Thoracic aorta (tissue), 2 donors: ENCODE results near the gene POLR2H. TPM values are rescaled to one million over a fixed set of nuclear protein-coding genes. Genes with fewer than 3 reads are reported as not detected.

Source experiments
- ATAC-seq: fragments of 150-250 bp; one replicate; pipeline ENCODE4 v1.8.0; 2017; ENCODE audit warnings: low read depth; ENCODE audit not compliant: insufficient number of reproducible peaks, low FRiP score
- DNase-seq: peaks from one replicate; pipeline ENCODE4 v3.0.0-alpha.2; 2020; ENCODE audit warnings: low spot score
- H3K27ac ChIP-seq, 2 donors: fragments of 200-600 bp; sonication (generic); 1 replicate in 1 of 2; 2 replicates in 1 of 2; pipeline ENCODE4 v1.5.1; 2016; ENCODE audit warnings: mild to moderate bottlenecking in 2 of 2, moderate library complexity in 2 of 2
- H3K27me3 ChIP-seq: fragments of 200-600 bp; sonication (generic); replicated peaks from 2 replicates; pipeline ENCODE4 v1.6.0; 2016; ENCODE audit warnings: mild to moderate bottlenecking; ENCODE audit not compliant: insufficient read depth
- H3K36me3 ChIP-seq: fragments of 200-600 bp; sonication (generic); one replicate; pipeline ENCODE4 v1.5.1; 2016
- H3K4me1 ChIP-seq, 2 donors: fragments of 200-600 bp; sonication (generic); 1 replicate in 1 of 2; 2 replicates in 1 of 2; pipeline versions ENCODE4 v1.5.1 to v1.6.0; 2016; ENCODE audit warnings: low read depth in 2 of 2, mild to moderate bottlenecking in 1 of 2; ENCODE audit not compliant: control insufficient read depth in 1 of 2
- H3K4me3 ChIP-seq: fragments of 200-600 bp; sonication (generic); 2 replicates; pipeline ENCODE4 v1.5.1; 2016; ENCODE audit warnings: mild to moderate bottlenecking
- H3K9me3 ChIP-seq: fragments of 200-600 bp; sonication (generic); 2 replicates; pipeline ENCODE4 v1.5.1; 2016
- CTCF ChIP-seq: fragments of 200-600 bp; sonication (generic); IDR thresholded peaks from one replicate; pipeline ENCODE4 v1.5.1; 2019; ENCODE audit warnings: antibody characterized with exemption
- total RNA-seq, 2 donors: library from RNA; depleted of rRNA; stranded (reverse); fragments of >200 nt; gene quantifications; one replicate each; pipeline versions ENCODE4 v1.1.0 to v1.2.3, GENCODE V29; 2016

Gene POLR2H
- total RNA-seq, 2 donors from 2014 or later = 49.5 to 53.7 TPM

- H3K4me3 ChIP-seq = no peak overlapping the region
- ATAC-seq = no peak
- no peaks in the 10 kb centered on the region for H3K27me3 ChIP-seq
- no peak for DNase-seq
- no peaks in the 10 kb centered on the region for H3K36me3 ChIP-seq
- H3K27ac ChIP-seq = no peak overlapping the region
- no peaks in the 10 kb centered on the region for H3K9me3 ChIP-seq
- no peak for TF ChIP-seq CTCF
- peaks cover 4 to 13% of the 10 kb centered on the region in 2 donors for H3K4me1 ChIP-seq
These were observed 23.4 kb downstream of the POLR2H start for GRCh38 chr3:184384856-184385422.

GRCh38 chr3:184386047-184386806, 24.7 kb downstream of the POLR2H start:
- ATAC-seq (no peak), DNase-seq (no peak)
- Histone ChIP-seq H3K36me3 (no peaks in the 10 kb centered on the region), H3K9me3 (no peaks in the 10 kb centered on the region), H3K4me1 (peaks cover 0 to 5% of the 10 kb centered on the region in 2 donors), H3K4me3 (no peak overlapping the region), H3K27ac (no peak overlapping the region), H3K27me3 (no peaks in the 10 kb centered on the region)
- no peak for TF ChIP-seq CTCF

- Histone ChIP-seq H3K27me3 (no peaks in the 10 kb centered on the region), H3K9me3 (no peaks in the 10 kb centered on the region), H3K4me1 (no peaks in the 10 kb centered on the region), H3K27ac (no peak overlapping the region), H3K36me3 (no peaks in the 10 kb centered on the region), H3K4me3 (no peak overlapping the region)
- TF ChIP-seq CTCF = no peak
- no peak for DNase-seq
- ATAC-seq = no peak
These were observed 25.7 kb downstream of the POLR2H start for GRCh38 chr3:184387174-184387714.

- Histone ChIP-seq H3K27ac (no peak overlapping the region), H3K4me1 (no peaks in the 10 kb centered on the region), H3K27me3 (no peaks in the 10 kb centered on the region), H3K36me3 (no peaks in the 10 kb centered on the region), H3K9me3 (no peaks in the 10 kb centered on the region), H3K4me3 (no peak overlapping the region)
- no peak for ATAC-seq
- DNase-seq = no peak
- no peak for TF ChIP-seq CTCF
These were observed 26.8 kb downstream of the POLR2H start for GRCh38 chr3:184388164-184388935.

GRCh38 chr3:184388936-184389230, 27.4 kb downstream of the POLR2H start:
- Histone ChIP-seq H3K4me3 (no peak overlapping the region), H3K27me3 (no peaks in the 10 kb centered on the region), H3K9me3 (no peaks in the 10 kb centered on the region), H3K27ac (no peak overlapping the region), H3K36me3 (no peaks in the 10 kb centered on the region), H3K4me1 (no peaks in the 10 kb centered on the region)
- no peak for TF ChIP-seq CTCF
- no peak for ATAC-seq
- no peak for DNase-seq
